Measurements from ENCODE around the gene GABPB2. TPM values are rescaled to one million over a fixed set of nuclear protein-coding genes. Genes with fewer than 3 reads are reported as not detected.

Gene GABPB2
- polyA plus RNA-seq, 3 donors, result 2.2 to 14.0 (median 2.2) TPM

GRCh38 chr1:151158326-151158725, 87.8 kb downstream of the GABPB2 start:
- 0% methylated on average over 3 of the region's 5 CpGs for WGBS (ENCODE audit: insufficient coverage)
- intact Hi-C loops (cut with micrococcal nuclease), result loop anchor here in 1 of 2 donors (5.0 kb wide), 2 partner anchors 131 to 396 kb away; no protein-coding TSS in a partner anchor

DNA sequence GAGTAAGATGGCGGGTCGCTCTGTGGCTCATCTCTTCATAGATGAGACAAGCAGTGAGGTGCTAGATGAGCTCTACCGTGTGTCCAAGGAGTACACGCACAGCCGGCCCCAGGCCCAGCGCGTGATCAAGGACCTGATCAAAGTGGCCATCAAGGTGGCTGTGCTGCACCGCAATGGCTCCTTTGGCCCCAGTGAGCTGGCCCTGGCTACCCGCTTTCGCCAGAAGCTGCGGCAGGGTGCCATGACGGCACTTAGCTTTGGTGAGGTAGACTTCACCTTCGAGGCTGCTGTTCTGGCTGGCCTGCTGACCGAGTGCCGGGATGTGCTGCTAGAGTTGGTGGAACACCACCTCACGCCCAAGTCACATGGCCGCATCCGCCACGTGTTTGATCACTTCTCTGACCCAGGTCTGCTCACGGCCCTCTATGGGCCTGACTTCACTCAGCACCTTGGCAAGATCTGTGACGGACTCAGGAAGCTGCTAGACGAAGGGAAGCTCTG, 88.2 kb downstream of the GABPB2 start:
- H3K9me3 Mint-ChIP-seq, result no peaks in the 10 kb centered on the region
- Histone ChIP-seq H3K4me1 (ENCODE audit: control insufficient read depth in 1 of 2, insufficient read depth in 2 of 2, low read length in 2 of 2) (peaks cover 54 to 65% of the 10 kb centered on the region in 2 donors), H3K36me3 (replicated peaks in 1 of 2; ENCODE audit: control insufficient read depth in 1 of 2, insufficient read depth in 2 of 2, low read length in 2 of 2) (peaks cover 17 to 48% of the 10 kb centered on the region in 2 donors), H3K27me3 (ENCODE audit: control insufficient read depth in 2 of 2, insufficient read depth in 2 of 2, low read length in 2 of 2) (no peaks in the 10 kb centered on the region), H3K4me2 (replicated peaks; ENCODE audit: extremely low read depth, low read length, poor library complexity, severe bottlenecking) (peak overlapping the region; percentile 88), H3K27ac (ENCODE audit: low read depth in 1 of 2, low read length in 2 of 2) (peak overlapping the region; percentile 60 to 79), H4K20me1 (ENCODE audit: insufficient read depth, low read length) (peaks cover 72% of the 10 kb centered on the region), H3K79me2 (ENCODE audit: insufficient read depth, low read length) (peaks cover 69% of the 10 kb centered on the region), H3K9ac (ENCODE audit: insufficient read depth, low read length, poor library complexity, severe bottlenecking) (peak overlapping the region; percentile 52), H2AFZ (ENCODE audit: insufficient read depth, low read depth, low read length, poor library complexity, severe bottlenecking) (no peak overlapping the region), H3K4me3 (replicated peaks in 1 of 3; ENCODE audit: low read depth in 2 of 3, low read length in 3 of 3) (peak overlapping the region; percentile 74 to 91 (median 91)), H3K9me3 (replicated peaks in 1 of 2; ENCODE audit: control insufficient read depth in 1 of 2, insufficient read depth in 1 of 2, low read length in 2 of 2) (no peaks in the 10 kb centered on the region)
- DNase-seq, result peak in 1 of 3 donors; percentile 34
- H3K27ac Mint-ChIP-seq, result peak overlapping the region; percentile 86 to 96 (median 92)
- H3K36me3 Mint-ChIP-seq, result peaks cover 36 to 50% of the 10 kb centered on the region in 2 donors
- WGBS (ENCODE audit: insufficient coverage), result 69% methylated on average over 21 of the region's 22 CpGs
- intact Hi-C loops (cut with micrococcal nuclease), result loop anchor here in 1 of 2 donors (5.0 kb wide), 2 partner anchors 132 to 396 kb away; no protein-coding TSS in a partner anchor
- peaks cover 0 to 7% (median 0%) of the 10 kb centered on the region in 3 donors for H3K27me3 Mint-ChIP-seq (ENCODE audit: low read depth in 3 of 3)
- H3K4me1 Mint-ChIP-seq, result peaks cover 62% of the 10 kb centered on the region
- no peak for TF ChIP-seq CTCF (IDR thresholded peaks at IDR 0.05)
- H3K4me3 Mint-ChIP-seq, result peak overlapping the region; percentile 98

More at GRCh38 chr1:151158326-151158725, 87.8 kb downstream of the GABPB2 start:
- Histone ChIP-seq H3K79me2 (ENCODE audit: insufficient read depth, low read length) (peaks cover 66% of the 10 kb centered on the region), H3K27me3 (ENCODE audit: control insufficient read depth in 2 of 2, insufficient read depth in 2 of 2, low read length in 2 of 2) (no peaks in the 10 kb centered on the region), H2AFZ (ENCODE audit: insufficient read depth, low read depth, low read length, poor library complexity, severe bottlenecking) (peak overlapping the region; percentile 15), H3K9ac (ENCODE audit: insufficient read depth, low read length, poor library complexity, severe bottlenecking) (peak overlapping the region; percentile 52), H3K4me2 (replicated peaks; ENCODE audit: extremely low read depth, low read length, poor library complexity, severe bottlenecking) (peak overlapping the region; percentile 88), H3K27ac (ENCODE audit: low read depth in 1 of 2, low read length in 2 of 2) (peak overlapping the region; percentile 60 to 79), H3K4me1 (ENCODE audit: control insufficient read depth in 1 of 2, insufficient read depth in 2 of 2, low read length in 2 of 2) (peaks cover 54 to 65% of the 10 kb centered on the region in 2 donors), H4K20me1 (ENCODE audit: insufficient read depth, low read length) (peaks cover 67% of the 10 kb centered on the region), H3K9me3 (replicated peaks in 1 of 2; ENCODE audit: control insufficient read depth in 1 of 2, insufficient read depth in 1 of 2, low read length in 2 of 2) (no peaks in the 10 kb centered on the region), H3K4me3 (replicated peaks in 1 of 3; ENCODE audit: low read depth in 2 of 3, low read length in 3 of 3) (peak overlapping the region; percentile 74 to 91 (median 91)), H3K36me3 (replicated peaks in 1 of 2; ENCODE audit: control insufficient read depth in 1 of 2, insufficient read depth in 2 of 2, low read length in 2 of 2) (peaks cover 13 to 43% of the 10 kb centered on the region in 2 donors)
- Mint-ChIP-seq H3K27me3 (ENCODE audit: low read depth in 3 of 3) (peaks cover 0 to 7% (median 0%) of the 10 kb centered on the region in 3 donors), H3K9me3 (no peaks in the 10 kb centered on the region), H3K4me3 (peak overlapping the region; percentile 98), H3K4me1 (peaks cover 62% of the 10 kb centered on the region), H3K27ac (peak overlapping the region; percentile 86 to 96 (median 92)), H3K36me3 (peaks cover 36 to 45% of the 10 kb centered on the region in 2 donors)
- no peak for TF ChIP-seq CTCF (IDR thresholded peaks at IDR 0.05)
- DNase-seq, result peak in 1 of 3 donors; percentile 37

Data from CD14-positive monocyte (primary cell).